Mesenchymal stem cell (in vitro differentiated cells and primary cell): ENCODE measurements around the gene SYNM.

Experiments
- DNase-seq: peaks from one replicate; pipeline ENCODE4 v3.0.0-alpha.2; 2013
- H2AFZ ChIP-seq: one replicate; pipeline ENCODE4 v1.6.1; 2013; ENCODE audit warnings: low read depth, mild to moderate bottlenecking, control low read depth, inconsistent platforms, low read length, moderate library complexity
- H2AK5ac ChIP-seq: 2 replicates; pipeline ENCODE4 v1.6.1; 2013; ENCODE audit warnings: low read length, moderate library complexity, mild to moderate bottlenecking, inconsistent platforms; ENCODE audit not compliant: severe bottlenecking
- H2BK120ac ChIP-seq: one replicate; pipeline ENCODE4 v1.6.1; 2013; ENCODE audit warnings: low read depth, mild to moderate bottlenecking, inconsistent platforms, low read length, moderate library complexity
- H2BK12ac ChIP-seq, 2 experiments: one replicate each; pipeline ENCODE4 v1.6.1; 2013; ENCODE audit warnings: inconsistent platforms in 2 of 2, low read length in 2 of 2, mild to moderate bottlenecking in 2 of 2, moderate library complexity in 2 of 2, control low read depth in 1 of 2
- H2BK15ac ChIP-seq: one replicate; pipeline ENCODE4 v1.6.1; 2013; ENCODE audit warnings: mild to moderate bottlenecking, low read depth, inconsistent platforms; ENCODE audit not compliant: poor library complexity, severe bottlenecking
- H2BK5ac ChIP-seq: 2 replicates; pipeline ENCODE4 v1.6.1; 2013; ENCODE audit warnings: low read depth, mild to moderate bottlenecking, low read length, control low read depth, inconsistent platforms; ENCODE audit not compliant: poor library complexity, severe bottlenecking
- H3K14ac ChIP-seq, 2 experiments: one replicate each; pipeline ENCODE4 v1.6.1; 2013; ENCODE audit warnings: inconsistent platforms in 2 of 2, low read length in 2 of 2, control low read depth in 1 of 2, mild to moderate bottlenecking in 1 of 2, moderate library complexity in 1 of 2
- H3K18ac ChIP-seq, 2 experiments: one replicate each; pipeline ENCODE4 v1.6.1; 2013; ENCODE audit warnings: inconsistent platforms in 2 of 2, low read length in 2 of 2, control low read depth in 1 of 2, low read depth in 1 of 2, mild to moderate bottlenecking in 1 of 2
- H3K23ac ChIP-seq, 2 experiments: one replicate each; pipeline ENCODE4 v1.6.1; 2013; ENCODE audit warnings: inconsistent platforms in 2 of 2, low read length in 2 of 2, mild to moderate bottlenecking in 2 of 2, moderate library complexity in 2 of 2, control low read depth in 1 of 2
- H3K27ac ChIP-seq: 2 replicates; pipeline ENCODE4 v1.5.1; 2013; ENCODE audit warnings: mild to moderate bottlenecking, moderate library complexity, low read length, control low read depth, inconsistent platforms; ENCODE audit not compliant: poor library complexity, severe bottlenecking
- H3K27me3 ChIP-seq, 2 experiments: 2 replicates each; pipeline versions ENCODE4 v1.6.1 to v1.7.0; 2013; ENCODE audit warnings: low read length in 2 of 2, mild to moderate bottlenecking in 2 of 2, moderate library complexity in 2 of 2, control low read depth in 1 of 2, inconsistent platforms in 1 of 2; ENCODE audit not compliant: control insufficient read depth in 1 of 2, insufficient read depth in 1 of 2
- H3K36me3 ChIP-seq, 2 experiments: 2 replicates each; pipeline versions ENCODE4 v1.6.1 to v1.7.0; 2013; ENCODE audit warnings: low read length in 2 of 2, control low read depth in 1 of 2, inconsistent platforms in 1 of 2, low read depth in 1 of 2, mild to moderate bottlenecking in 1 of 2; ENCODE audit not compliant: insufficient read depth in 2 of 2, control insufficient read depth in 1 of 2
- H3K4ac ChIP-seq, 2 experiments: one replicate each; pipeline ENCODE4 v1.6.1; 2013; ENCODE audit warnings: inconsistent platforms in 2 of 2, low read length in 2 of 2, mild to moderate bottlenecking in 2 of 2, moderate library complexity in 2 of 2, control low read depth in 1 of 2, low read depth in 1 of 2
- H3K4me1 ChIP-seq: 2 replicates; pipeline ENCODE4 v1.6.1; 2013; ENCODE audit warnings: low read depth, low read length, control low read depth; ENCODE audit not compliant: control insufficient read depth, insufficient read depth
- H3K4me2 ChIP-seq: 2 replicates; pipeline ENCODE4 v1.6.1; 2013; ENCODE audit warnings: low read length, mild to moderate bottlenecking, inconsistent platforms; ENCODE audit not compliant: poor library complexity, severe bottlenecking
- H3K4me3 ChIP-seq, 2 experiments: 2 replicates each; pipeline versions ENCODE4 v1.5.1 to v1.7.0; 2013; ENCODE audit warnings: low read length in 2 of 2, mild to moderate bottlenecking in 2 of 2, control low read depth in 1 of 2, low read depth in 1 of 2; ENCODE audit not compliant: insufficient read depth in 1 of 2
- H3K79me1 ChIP-seq: replicated peaks from 2 replicates; pipeline ENCODE4 v1.6.1; 2013; ENCODE audit warnings: mild to moderate bottlenecking, control low read depth, low read length, inconsistent platforms; ENCODE audit not compliant: poor library complexity, severe bottlenecking
- H3K9ac ChIP-seq: 2 replicates; pipeline ENCODE4 v1.7.0; 2013; ENCODE audit warnings: mild to moderate bottlenecking, low read length, moderate library complexity
- H3K9me3 ChIP-seq: 2 replicates; pipeline ENCODE4 v1.7.0; 2013; ENCODE audit warnings: mild to moderate bottlenecking, low read length; ENCODE audit not compliant: control insufficient read depth
- H4K8ac ChIP-seq: one replicate; pipeline ENCODE4 v1.6.1; 2013; ENCODE audit warnings: inconsistent platforms, mild to moderate bottlenecking, low read length, moderate library complexity
- H4K91ac ChIP-seq: one replicate; pipeline ENCODE4 v1.6.1; 2013; ENCODE audit warnings: mild to moderate bottlenecking, low read length, inconsistent platforms
- whole genome bisulfite sequencing: methylation state at CpG from one replicate; pipeline ENCODE4 v1.1.7; 2013; ENCODE audit warnings: mixed read lengths; 5-methylcytosine and 5-hydroxymethylcytosine counted together

The SYNM gene

DNA sequence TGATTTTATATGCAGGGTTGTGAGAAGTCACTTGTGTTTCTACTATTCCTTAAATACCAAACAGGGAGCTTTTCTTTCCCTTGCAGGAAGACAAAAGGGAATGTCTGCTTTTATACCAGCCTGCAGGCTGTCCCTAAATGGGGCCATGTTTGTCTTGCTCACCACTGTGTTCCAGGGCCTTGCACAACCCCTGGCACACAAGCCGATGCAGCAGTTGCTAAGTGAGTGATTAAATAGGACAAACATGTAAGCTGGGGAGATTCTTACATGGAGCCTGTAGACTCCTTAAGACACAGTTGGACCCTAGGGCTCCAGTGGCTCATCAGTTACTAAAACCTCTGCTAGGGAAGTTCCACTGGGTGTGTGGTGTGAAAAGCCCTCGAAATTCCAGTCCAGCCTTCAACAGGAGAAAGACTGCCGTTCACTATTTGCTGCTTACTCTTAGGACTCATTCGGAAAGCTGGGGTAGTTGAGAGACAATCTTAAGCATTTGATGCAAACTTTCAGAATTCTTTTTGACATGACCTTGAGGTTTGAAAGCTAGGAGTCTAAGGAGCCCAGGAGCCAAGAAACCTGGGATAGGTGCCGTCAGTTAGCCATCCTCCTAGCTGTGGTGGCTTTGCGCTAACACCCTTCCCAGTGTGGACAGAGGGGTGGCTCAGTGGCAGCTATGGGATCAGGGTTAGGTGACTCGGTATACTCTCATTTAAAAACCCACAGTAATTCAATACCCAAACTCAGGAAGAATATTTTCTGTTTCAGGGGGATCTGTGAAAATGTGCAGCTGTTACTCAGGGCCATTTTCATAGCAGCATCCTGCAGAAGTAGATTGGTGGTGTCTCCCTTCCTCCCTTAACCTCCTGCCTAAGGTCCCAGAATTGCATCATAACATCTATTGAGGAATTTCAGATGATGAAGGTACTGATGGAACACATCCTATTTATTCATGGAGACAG lies 39.1 kb downstream of the SYNM start:
- Histone ChIP-seq H2BK12ac (no peak overlapping the region), H3K14ac (no peak overlapping the region), H3K9me3 (no peaks in the 10 kb centered on the region), H2BK120ac (no peak overlapping the region), H2BK15ac (no peak overlapping the region), H3K79me1 (no peaks in the 10 kb centered on the region), H3K9ac (peak overlapping the region; percentile 48), H4K8ac (no peak overlapping the region), H3K23ac (no peak overlapping the region), H3K27me3 (no peaks in the 10 kb centered on the region), H3K4me2 (no peak overlapping the region), H4K91ac (no peak overlapping the region), H3K27ac (no peak overlapping the region), H2AFZ (no peak overlapping the region), H3K4me1 (peaks cover 5% of the 10 kb centered on the region), H3K4me3 (peak overlapping the region in 1 of 2 experiments; percentile 20), H2AK5ac (no peak overlapping the region), H2BK5ac (no peak overlapping the region), H3K4ac (no peak overlapping the region), H3K36me3 (peaks cover 17 to 21% of the 10 kb centered on the region in 2 experiments), H3K18ac (peak overlapping the region in 1 of 2 experiments; percentile 14)
- DNase-seq, result peak; percentile 81
- WGBS, result 73% methylated on average over 5 of the region's 7 CpGs

DNA sequence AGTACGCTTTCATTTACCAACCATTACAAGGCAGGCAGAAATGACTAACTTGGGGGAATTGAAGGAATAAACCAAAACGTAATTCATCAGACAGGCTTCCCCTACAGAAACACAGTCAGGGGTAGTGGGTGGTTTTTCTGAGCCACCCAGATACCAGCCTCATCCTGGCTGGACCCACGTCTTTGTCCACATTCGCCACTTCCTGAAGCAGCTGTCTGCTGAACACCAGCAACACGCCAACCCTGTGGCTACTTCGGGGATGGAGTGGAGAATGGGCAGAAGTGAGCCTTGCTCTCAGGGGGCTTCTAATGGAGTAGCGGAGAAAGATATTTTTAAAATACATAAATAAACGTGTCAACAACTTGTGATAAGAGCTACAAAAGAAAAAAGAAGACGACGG lies 40.1 kb downstream of the SYNM start:
- Histone ChIP-seq H3K4me2 (no peak overlapping the region), H3K14ac (no peak overlapping the region), H2BK12ac (no peak overlapping the region), H3K79me1 (peaks cover 1% of the 10 kb centered on the region), H3K4ac (no peak overlapping the region), H2AK5ac (no peak overlapping the region), H2BK5ac (no peak overlapping the region), H4K91ac (no peak overlapping the region), H3K27me3 (no peaks in the 10 kb centered on the region), H3K4me3 (no peak overlapping the region), H3K4me1 (peaks cover 2% of the 10 kb centered on the region), H2AFZ (no peak overlapping the region), H3K36me3 (peaks cover 27 to 28% of the 10 kb centered on the region in 2 experiments), H2BK120ac (no peak overlapping the region), H3K27ac (no peak overlapping the region), H3K18ac (no peak overlapping the region), H4K8ac (no peak overlapping the region), H2BK15ac (no peak overlapping the region), H3K9ac (no peak overlapping the region), H3K23ac (no peak overlapping the region), H3K9me3 (no peaks in the 10 kb centered on the region)
- WGBS, result 91% methylated on average over 8 of the region's 10 CpGs
- no peak for DNase-seq

DNA sequence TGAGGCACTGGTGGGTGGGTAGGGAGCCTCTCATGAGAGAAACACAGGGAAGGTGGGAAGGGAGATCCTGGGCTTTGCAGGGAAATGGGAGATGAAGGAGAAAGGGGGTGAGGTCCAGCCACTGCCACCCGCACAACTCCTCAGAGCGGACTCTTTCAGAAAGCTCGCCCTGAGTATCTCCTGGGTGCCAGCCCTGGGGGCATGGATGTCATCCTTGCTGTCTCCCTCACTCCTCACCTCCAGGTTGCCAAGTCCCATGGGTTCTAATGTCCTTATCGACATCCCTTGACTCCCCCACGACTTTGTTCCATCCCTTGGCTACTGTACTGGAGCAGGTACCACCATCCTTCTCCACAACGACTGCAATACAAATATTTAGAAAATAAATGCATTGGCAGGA lies 40.9 kb downstream of the SYNM start:
- H4K91ac ChIP-seq, result no peak overlapping the region
- no peak overlapping the region for H3K4me2 ChIP-seq
- no peak overlapping the region for H2AFZ ChIP-seq
- no peak overlapping the region for H2BK5ac ChIP-seq
- no peak overlapping the region for H3K23ac ChIP-seq
- H3K4me1 ChIP-seq, result peaks cover 2% of the 10 kb centered on the region
- no peak overlapping the region for H4K8ac ChIP-seq
- H3K18ac ChIP-seq, result no peak overlapping the region
- peaks cover 1% of the 10 kb centered on the region for H3K79me1 ChIP-seq
- H2BK12ac ChIP-seq, result no peak overlapping the region
- 98% methylated on average over 5 of the region's 6 CpGs for WGBS
- no peak overlapping the region for H3K4ac ChIP-seq
- no peaks in the 10 kb centered on the region for H3K27me3 ChIP-seq
- H3K9ac ChIP-seq, result no peak overlapping the region
- H3K9me3 ChIP-seq, result no peaks in the 10 kb centered on the region
- H3K36me3 ChIP-seq, result peaks cover 29 to 31% of the 10 kb centered on the region in 2 experiments
- H3K14ac ChIP-seq, result no peak overlapping the region
- no peak overlapping the region for H2BK120ac ChIP-seq
- no peak overlapping the region for H3K4me3 ChIP-seq
- H3K27ac ChIP-seq, result no peak overlapping the region
- H2BK15ac ChIP-seq, result no peak overlapping the region
- no peak for DNase-seq
- H2AK5ac ChIP-seq, result no peak overlapping the region

DNA sequence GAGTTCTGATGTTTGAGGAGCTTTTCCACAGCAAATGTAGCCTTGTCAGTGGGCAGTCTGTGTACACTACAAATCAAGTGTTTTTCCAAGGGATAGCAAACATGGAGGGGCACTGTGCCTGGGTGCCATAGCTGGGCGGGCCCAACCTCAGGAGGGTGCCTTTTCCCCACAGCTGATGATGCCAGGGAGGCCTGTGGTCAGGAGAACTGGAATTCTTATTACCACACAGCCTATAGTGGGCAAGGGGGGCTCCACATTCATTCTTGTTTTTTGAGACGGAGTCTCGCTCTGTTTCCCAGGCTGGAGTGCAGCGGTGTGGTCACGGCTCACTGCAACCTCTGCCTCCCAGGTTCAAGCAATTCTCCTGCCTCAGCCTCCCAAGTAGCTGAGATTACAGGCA lies 41.8 kb downstream of the SYNM start:
- Histone ChIP-seq H3K27ac (no peak overlapping the region), H2AK5ac (no peak overlapping the region), H3K79me1 (peaks cover 1% of the 10 kb centered on the region), H3K27me3 (no peaks in the 10 kb centered on the region), H3K4me3 (no peak overlapping the region), H3K4me2 (no peak overlapping the region), H3K18ac (no peak overlapping the region), H3K36me3 (peaks cover 34 to 38% of the 10 kb centered on the region in 2 experiments), H2BK120ac (no peak overlapping the region), H3K4ac (no peak overlapping the region), H3K9me3 (no peaks in the 10 kb centered on the region), H3K4me1 (peaks cover 2% of the 10 kb centered on the region), H4K8ac (no peak overlapping the region), H2BK12ac (peak overlapping the region in 1 of 2 experiments; percentile 19), H2BK5ac (no peak overlapping the region), H3K9ac (no peak overlapping the region), H3K14ac (no peak overlapping the region), H4K91ac (no peak overlapping the region), H2AFZ (no peak overlapping the region), H3K23ac (no peak overlapping the region), H2BK15ac (no peak overlapping the region)
- 100% methylated on average over 4 of the region's 5 CpGs for WGBS
- DNase-seq, result no peak
